Heart right ventricle (tissue), 16 donors: Measurements from ENCODE around the gene CTSD. TPM values are rescaled to one million over a fixed set of nuclear protein-coding genes. Genes with fewer than 3 reads are reported as not detected.

Experiments used
- ATAC-seq, 8 donors: fragments of 200-7000 bp; cut with Tn5 transposase; one replicate each; pipeline ENCODE4 v1.9.1; 2020; ENCODE audit warnings: mild to moderate bottlenecking in 8 of 8, moderate library complexity in 8 of 8, moderate number of reproducible peaks in 1 of 8
- DNase-seq, 2 donors: peaks; one replicate each; pipeline ENCODE4 v3.0.0-alpha.2; 2020
- H3K27ac ChIP-seq, 10 donors: fragments of 200-600 bp; sonication (generic) in 2 of 10; one replicate each; pipeline versions ENCODE4 v1.5.0 to v1.8.0; 2020 to 2022; ENCODE audit warnings: mild to moderate bottlenecking in 3 of 10
- H3K27me3 ChIP-seq, 7 donors: fragments of 200-600 bp; one replicate each; pipeline ENCODE4 v1.8.0; 2021 to 2022; ENCODE audit warnings: mild to moderate bottlenecking in 2 of 7
- H3K36me3 ChIP-seq, 9 donors: fragments of 200-600 bp; sonication (generic) in 1 of 9; one replicate each; pipeline versions ENCODE4 v1.5.0 to v1.8.0; 2020 to 2022; ENCODE audit warnings: mild to moderate bottlenecking in 2 of 9
- H3K4me1 ChIP-seq, 9 donors: fragments of 200-600 bp; sonication (generic) in 1 of 9; one replicate each; pipeline versions ENCODE4 v1.5.0 to v1.8.0; 2020 to 2022; ENCODE audit warnings: mild to moderate bottlenecking in 4 of 9
- H3K4me3 ChIP-seq, 10 donors: fragments of 200-600 bp; sonication (generic) in 2 of 10; one replicate each; pipeline versions ENCODE4 v1.5.0 to v1.8.0; 2020 to 2022; ENCODE audit warnings: mild to moderate bottlenecking in 7 of 10, moderate library complexity in 2 of 10
- H3K9me3 ChIP-seq, 11 donors: fragments of 200-600 bp in 10 of 11; sonication (generic) in 2 of 11; one replicate each; pipeline versions ENCODE4 v1.5.0 to v1.8.0; 2013 to 2022; ENCODE audit warnings: mild to moderate bottlenecking in 2 of 11, control low read depth in 1 of 11, moderate library complexity in 1 of 11
- CTCF ChIP-seq, 9 donors: fragments of 200-600 bp; sonication (generic) in 2 of 9; IDR thresholded peaks; one replicate each; pipeline versions ENCODE4 v1.5.0 to v1.8.0; 2021 to 2022; ENCODE audit warnings: antibody characterized with exemption in 9 of 9, mild to moderate bottlenecking in 5 of 9, moderate library complexity in 1 of 9
- WGBS, 2 donors: extraction: QIAGEN DNeasy Blood & Tissue Kit; methylation state at CpG; one replicate each; pipeline ENCODE4 v1.1.7; 2013; ENCODE audit warnings: inconsistent platforms in 1 of 2; 5-methylcytosine and 5-hydroxymethylcytosine counted together
- intact Hi-C, 10 donors: fragments of 100-400 bp; cut with DNase I; formaldehyde crosslinking; loops; one replicate each; pipeline versions ENCODE4 v1.11.1 to v1.14.2; 2022
- polyA plus RNA-seq, 2 donors: library from polyadenylated mRNA; stranded (reverse); fragments of 200-250 nt; gene quantifications; one replicate each; pipeline ENCODE4 v1.2.3, GENCODE V29; 2013
- total RNA-seq, 10 donors: library from RNA; stranded (reverse); fragmentation: NEBNext Ultra II Directional in 3 of 10; extraction: Animal tissue kit (Norgen Biotek cat#: 25700) in 3 of 10; gene quantifications; one replicate each; pipeline versions ENCODE4 v1.2.1 to v1.2.4, GENCODE V29; 2021 to 2023
- donor health status: Arrhythmogenic right ventricular cardiomyopathy.
- donor health status: ischemic (EF 13 %, LVEDD 7.1; RV severe dilation, severe dysfunction).
- donor health status: healthy with polysubstance abuse.
- donor health status: DM: no; HTN: yes; CAD: no.
- donor health status: DM: no; HTN: no; CAD: no.
- donor health status: ischemic (EF 25% LVEDD 6.9; RV normal size, moderate dysfunction).
- donor health status: ischemic (EF 25% LVEDD 5.7; RV mildly dilated, moderate dysfunction).
- donor health status: healthy.
- donor health status: DM: yes; HTN: yes; CAD: no.
- donor health status: Ischemic cardiomyopathy.
- donor health status: ischemic (EF 35%, LVEDD 5.7; RV mildly dilated, moderate dysfunction).
- donor health status: nonischemic (EF 11% LVEDD 7.7; RV severe dilation, severe dysfunction).
- donor health status: DM: yes; HTN: yes; CAD: no.
- donor health status: PGD.
- donor health status: ischemic (EF 29% LVEDD 5.4; RV normal size, mild dysfunction).
- donor health status: nonischemic (EF 23%, LVEDD 6.1; RV moderate dilation, normal function).

The CTSD gene
- total and polyA plus RNA-seq, 12 donors = 431 to 1,070 (median 786) TPM

GRCh38 chr11:1742371-1742770 is 21.4 kb downstream of the CTSD start:
- 77 to 78% methylated on average over 4 of the region's 4 CpGs for WGBS, 2 donors
- Histone ChIP-seq H3K9me3 (peaks cover 0 to 9% (median 0%) of the 10 kb centered on the region in 11 donors), H3K27me3 (peaks cover 0 to 31% (median 10%) of the 10 kb centered on the region in 7 donors), H3K4me3 (no peak overlapping the region), H3K36me3 (no peaks in the 10 kb centered on the region), H3K4me1 (peaks cover 0 to 13% (median 9%) of the 10 kb centered on the region in 9 donors), H3K27ac (no peak overlapping the region)
- no peak for DNase-seq
- intact Hi-C loops = no loop called here
- TF ChIP-seq CTCF (IDR thresholded peaks at IDR 0.05) = no peak
- ATAC-seq = no peak

DNA sequence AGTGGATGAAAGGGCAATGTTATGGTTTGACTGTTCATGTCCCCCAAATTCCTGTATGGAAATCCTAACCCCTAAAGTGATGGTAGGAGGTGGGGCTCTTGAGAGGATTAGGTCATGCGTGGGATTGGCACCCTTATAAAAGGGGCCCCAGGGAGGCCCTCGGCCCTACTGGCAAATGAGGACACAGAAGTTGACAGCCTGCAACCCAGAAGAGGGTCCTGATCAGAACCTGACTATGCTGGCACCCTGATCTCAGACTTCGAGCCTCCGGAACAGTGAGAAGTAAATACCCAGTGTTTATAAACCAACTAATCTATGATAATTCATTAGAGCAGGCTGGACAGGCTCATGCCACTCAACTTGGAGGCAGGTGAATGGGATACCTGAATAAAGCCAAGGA is 22.0 kb downstream of the CTSD start:
- ATAC-seq (no peak), DNase-seq (no peak)
- intact Hi-C loops = no loop called here
- peaks cover 0 to 15% (median 0%) of the 10 kb centered on the region in 11 donors for H3K9me3 ChIP-seq
- no peaks in the 10 kb centered on the region for H3K36me3 ChIP-seq
- 80 to 85% methylated on average over 4 of the region's 4 CpGs for WGBS, 2 donors
- peaks cover 0 to 37% (median 13%) of the 10 kb centered on the region in 7 donors for H3K27me3 ChIP-seq
- no peak overlapping the region for H3K27ac ChIP-seq
- H3K4me3 ChIP-seq = no peak overlapping the region
- TF ChIP-seq CTCF (IDR thresholded peaks at IDR 0.05) = no peak
- H3K4me1 ChIP-seq = peaks cover 0 to 13% (median 7%) of the 10 kb centered on the region in 9 donors

DNA sequence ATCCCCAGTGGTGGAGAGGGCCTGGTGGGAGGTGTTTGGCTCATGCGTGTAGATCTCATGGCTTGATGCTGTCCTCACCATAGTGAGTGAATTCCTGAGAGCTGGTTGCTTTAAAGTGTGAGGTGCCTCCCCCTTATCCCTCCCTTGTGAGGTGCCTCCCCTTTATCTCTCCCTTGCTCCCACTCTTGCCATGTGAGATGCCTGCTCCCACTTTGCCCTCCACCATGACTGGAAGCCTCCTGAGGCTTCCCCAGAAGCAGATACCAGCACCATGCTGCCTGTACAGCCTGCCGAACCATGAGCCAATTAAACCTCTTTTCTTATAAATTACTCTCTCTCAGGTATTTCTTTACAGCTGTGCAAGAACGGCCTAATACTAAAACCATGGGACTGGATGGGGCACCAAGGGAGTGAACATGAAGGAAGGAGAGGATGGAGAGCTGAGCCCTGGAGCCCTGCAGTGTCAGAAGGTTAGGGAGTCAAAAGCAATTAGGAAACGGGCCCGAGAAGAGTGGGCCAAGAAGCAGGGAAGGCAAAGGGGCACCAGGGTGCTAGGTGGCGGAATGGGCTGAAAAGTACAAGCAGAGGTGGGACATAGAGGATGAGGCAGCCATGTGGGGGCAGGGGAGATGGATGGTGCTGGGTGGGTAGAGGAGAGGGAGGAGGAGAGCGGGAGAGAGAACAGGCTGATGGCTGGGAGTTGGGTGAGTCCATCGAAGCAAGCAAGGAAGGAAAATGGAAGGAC is 22.8 kb downstream of the CTSD start:
- DNase-seq (no peak), ATAC-seq (no peak)
- Histone ChIP-seq H3K27ac (no peak overlapping the region), H3K36me3 (no peaks in the 10 kb centered on the region), H3K4me1 (peaks cover 0 to 13% (median 7%) of the 10 kb centered on the region in 9 donors), H3K9me3 (peaks cover 0 to 23% (median 0%) of the 10 kb centered on the region in 11 donors), H3K27me3 (peaks cover 0 to 45% (median 13%) of the 10 kb centered on the region in 7 donors), H3K4me3 (no peak overlapping the region)
- intact Hi-C loops = no loop called here
- WGBS, 2 donors = 86 to 89% methylated on average over 8 of the region's 8 CpGs
- TF ChIP-seq CTCF (IDR thresholded peaks at IDR 0.05) = no peak

GRCh38 chr11:1739576-1739975 is 24.2 kb downstream of the CTSD start:
- TF ChIP-seq CTCF (IDR thresholded peaks at IDR 0.05) = no peak
- Histone ChIP-seq H3K27me3 (peaks cover 3 to 58% (median 23%) of the 10 kb centered on the region in 7 donors), H3K4me3 (no peak overlapping the region), H3K9me3 (peaks cover 0 to 24% (median 0%) of the 10 kb centered on the region in 11 donors), H3K4me1 (peaks cover 0 to 6% (median under 1%) of the 10 kb centered on the region in 9 donors), H3K27ac (no peak overlapping the region), H3K36me3 (no peaks in the 10 kb centered on the region)
- 68 to 69% methylated on average over 8 of the region's 8 CpGs for WGBS, 2 donors
- intact Hi-C loops = loop anchor here in 1 of 10 donors (2.0 kb wide), 1 partner anchor 21 kb away; no protein-coding TSS in a partner anchor
- DNase-seq (no peak), ATAC-seq (no peak)
